ENCODE measurements around the gene RASIP1.
A peak's percentile ranks its signal among the peaks of the same experiment; 100 is the strongest.
"Not testable (repeated sequence)": the region's sequence is repeated elsewhere in the genome, so short reads cannot be mapped to it uniquely, and the experiment has no call there.

Gene RASIP1

GRCh38 chr19:48740164-48740972 is at the start of gene RASIP1:
Gene RASIP1 (minus strand): TSS chr19:48740610. CDS start chr19:48740282, 328 bp downstream.
- DNase-seq (ENCODE audit: low spot score), result no peak

- not testable (repeated sequence) for DNase-seq (ENCODE audit: low spot score)
These were observed 46.9 kb upstream of the RASIP1 start for GRCh38 chr19:48787331-48787730.

GRCh38 chr19:48786422-48786821 is 46.0 kb upstream of the RASIP1 start:
- not testable (repeated sequence) for DNase-seq (ENCODE audit: low spot score)

DNA sequence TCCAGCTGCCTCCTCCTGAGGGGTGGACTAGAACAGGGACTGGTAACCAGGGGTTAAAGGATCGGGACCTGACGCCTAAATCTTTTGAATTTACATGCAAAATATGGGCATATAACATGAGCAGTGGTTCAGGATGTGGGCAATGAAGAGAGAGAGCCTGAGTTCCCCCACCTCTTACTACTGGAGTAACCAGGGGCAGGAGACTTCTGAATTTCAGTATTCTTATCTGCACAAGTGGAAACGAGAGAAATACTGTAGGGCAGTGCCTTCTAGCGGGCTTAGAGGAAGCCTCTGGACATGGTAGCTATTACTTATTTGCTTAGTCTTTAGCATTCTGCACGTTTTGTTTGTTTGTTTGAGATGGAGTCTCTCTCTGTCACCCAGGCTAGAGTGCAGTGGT is 44.1 kb upstream of the RASIP1 start:
- DNase-seq (ENCODE audit: low spot score), result no peak

DNA sequence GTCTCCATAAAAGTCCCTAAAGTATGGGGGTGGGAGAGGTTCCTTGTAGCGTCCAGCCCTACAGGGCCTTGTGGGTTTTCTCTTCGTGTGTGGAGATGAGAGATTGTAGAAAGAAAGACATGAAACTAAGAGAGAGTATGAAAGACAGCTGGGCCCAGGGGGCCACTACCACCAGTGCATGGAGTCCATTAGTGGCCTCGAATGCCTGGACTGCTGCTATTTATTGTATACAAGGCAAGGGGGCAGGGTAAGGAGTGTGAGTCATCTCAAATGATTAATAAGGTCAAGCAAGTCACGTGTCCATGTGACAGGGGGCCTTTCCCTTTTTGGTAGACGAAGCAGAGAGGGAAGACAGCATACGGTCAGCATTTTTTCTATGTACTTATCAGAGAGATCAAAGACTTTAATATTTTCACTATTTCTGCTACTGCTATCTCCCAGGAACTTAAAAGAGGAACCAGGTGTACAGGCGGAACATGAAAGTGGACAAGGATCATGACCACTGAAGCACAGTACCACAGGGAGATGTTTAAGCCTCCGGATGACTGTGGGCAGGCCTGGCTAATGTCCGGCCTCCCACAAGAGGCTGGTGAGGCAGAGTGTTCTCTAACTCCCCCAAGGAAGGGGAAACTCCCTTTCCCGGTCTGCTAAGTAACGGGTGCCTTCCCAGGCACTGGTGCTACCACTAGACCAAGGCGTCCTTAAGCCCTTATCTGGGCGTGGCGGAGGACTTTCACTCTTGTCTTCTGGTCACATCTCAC is 40.4 kb upstream of the RASIP1 start:
- no peak for DNase-seq (ENCODE audit: low spot score)

GRCh38 chr19:48779636-48780035 is 39.2 kb upstream of the RASIP1 start:
- no peak for DNase-seq (ENCODE audit: low spot score)

DNA sequence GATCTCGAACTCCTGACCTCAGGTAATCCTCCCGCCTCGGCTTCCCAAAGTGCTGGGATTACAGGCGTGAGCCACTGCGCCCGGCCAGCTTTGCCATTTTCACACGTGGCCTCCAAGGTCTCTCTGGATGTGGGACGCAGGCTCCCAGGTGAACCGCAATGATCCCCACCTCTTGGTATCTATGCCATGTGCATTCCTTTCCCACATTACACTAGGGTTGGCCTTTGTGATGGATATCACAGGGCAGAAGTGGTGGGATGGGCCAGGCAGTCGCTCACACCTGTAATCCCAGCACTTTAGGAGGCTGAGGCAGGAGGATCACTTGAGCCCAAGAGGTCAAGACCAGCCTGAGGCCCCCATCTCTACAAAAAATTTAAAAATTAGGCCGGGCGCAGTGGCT is 37.3 kb upstream of the RASIP1 start:
- DNase-seq (ENCODE audit: low spot score), result no peak

GRCh38 chr19:48777139-48777538 is 36.7 kb upstream of the RASIP1 start:
- no peak for DNase-seq (ENCODE audit: low spot score)

DNA sequence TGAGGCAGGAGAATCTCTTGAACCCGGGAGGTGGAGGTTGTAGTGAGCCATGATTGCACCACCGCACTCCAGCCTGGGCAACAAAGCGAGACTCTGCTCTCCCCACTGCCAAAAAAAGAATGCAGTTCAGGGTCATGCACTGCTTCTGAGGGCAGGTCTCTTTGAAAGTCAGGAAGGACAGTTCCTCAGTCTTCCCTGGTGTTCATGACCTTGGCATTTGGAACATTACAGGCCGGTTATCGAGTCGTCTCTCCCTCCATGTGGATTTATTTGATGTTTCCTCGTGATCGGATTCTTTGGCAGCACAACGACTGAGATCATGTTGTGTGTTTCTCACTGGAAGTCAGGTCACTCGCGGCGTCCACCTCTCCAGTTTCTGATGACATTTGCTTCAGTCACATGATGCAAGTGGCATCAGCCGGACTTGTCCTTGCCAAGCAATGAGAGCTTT is 32.1 kb upstream of the RASIP1 start:
- no peak for DNase-seq (ENCODE audit: low spot score)

DNA sequence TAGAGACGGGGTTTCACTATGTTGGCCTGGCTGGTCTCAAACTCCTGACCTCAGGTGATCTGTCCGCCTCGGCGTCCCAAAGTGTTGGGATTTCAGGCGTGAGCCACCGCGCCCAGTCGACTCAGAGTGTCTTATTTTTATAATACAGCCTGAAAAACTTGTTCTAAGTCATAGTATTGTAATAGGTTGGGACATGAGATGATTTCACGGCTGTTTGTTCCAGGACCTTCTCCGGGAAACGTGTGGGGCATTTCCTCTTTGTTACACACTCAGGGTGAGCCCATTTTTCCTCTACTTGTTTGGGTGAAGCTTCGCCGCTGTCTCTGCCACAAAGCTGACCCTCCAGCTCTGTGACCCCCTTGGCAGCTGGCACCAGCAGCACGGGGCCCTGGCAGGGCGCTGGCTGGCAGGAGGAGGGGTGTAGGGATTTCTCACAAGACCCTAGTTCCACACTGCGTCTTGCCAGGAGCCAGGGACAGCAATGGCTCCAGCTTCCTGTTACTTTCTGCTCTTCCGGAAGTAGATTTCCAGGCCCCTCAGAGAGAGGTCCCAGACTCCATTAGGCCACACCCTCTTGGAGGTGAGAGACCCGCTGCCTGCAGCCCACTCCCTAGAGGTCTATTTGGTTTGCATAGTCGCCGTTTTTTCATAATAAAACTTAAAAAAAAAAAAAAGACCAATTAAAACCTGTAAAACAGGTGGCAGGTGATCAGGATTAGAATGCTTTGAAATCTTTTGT is 30.5 kb upstream of the RASIP1 start:
- DNase-seq (ENCODE audit: low spot score), result peak; percentile 45

GRCh38 chr19:48770266-48770665 is 29.9 kb upstream of the RASIP1 start:
- no peak for DNase-seq (ENCODE audit: low spot score)

- no peak for DNase-seq (ENCODE audit: low spot score)
These were observed 28.7 kb upstream of the RASIP1 start for GRCh38 chr19:48768994-48769713.

DNA sequence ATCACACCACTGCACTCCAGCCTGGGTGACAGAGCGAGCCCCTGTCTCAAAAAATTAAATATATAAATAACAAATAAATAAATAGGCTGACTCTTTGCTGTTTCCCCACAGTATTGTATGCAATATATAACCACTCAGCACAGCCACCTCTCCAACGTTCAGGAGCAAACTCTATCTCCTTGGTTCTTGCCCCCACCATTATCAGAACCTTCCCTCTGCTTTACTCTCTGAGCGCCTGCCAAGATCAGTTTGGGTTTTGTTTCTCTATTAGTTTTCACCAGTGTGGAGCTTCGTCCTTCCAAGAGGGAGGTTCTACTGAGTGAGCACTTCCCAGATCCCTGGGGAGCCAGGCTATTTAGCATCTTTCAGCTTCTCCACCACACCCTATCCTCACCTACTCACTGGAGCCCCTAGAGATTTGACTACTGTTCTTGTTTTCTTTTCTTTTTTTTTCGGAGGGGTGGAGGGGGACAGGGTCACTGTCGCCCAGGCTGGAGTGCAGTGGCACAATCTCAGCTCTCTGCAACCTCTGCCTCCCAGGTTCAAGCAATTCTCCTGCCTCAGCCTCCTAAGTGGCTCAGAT is 27.9 kb upstream of the RASIP1 start:
- not testable (repeated sequence) for DNase-seq (ENCODE audit: low spot score)

DNA sequence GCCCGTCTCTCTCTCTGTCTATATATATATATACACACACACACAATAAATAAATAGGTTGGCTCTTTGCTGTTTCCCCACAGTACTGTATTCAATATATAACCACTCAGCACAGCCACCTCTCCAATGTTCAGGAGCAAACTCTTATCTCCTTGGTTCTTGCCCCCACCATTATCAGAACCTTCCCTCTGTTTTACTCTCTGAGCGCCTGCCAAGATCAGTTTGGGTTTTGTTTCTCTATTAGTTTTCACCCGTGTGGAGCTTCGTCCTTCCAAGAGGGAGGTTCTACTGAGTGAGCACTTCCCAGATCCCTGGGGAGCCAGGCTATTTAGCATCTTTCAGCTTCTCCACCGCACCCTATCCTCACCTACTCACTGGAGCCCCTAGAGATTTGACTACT is 25.4 kb upstream of the RASIP1 start:
- not testable (repeated sequence) for DNase-seq (ENCODE audit: low spot score)

GRCh38 chr19:48760504-48761205 is 20.2 kb upstream of the RASIP1 start:
- DNase-seq (ENCODE audit: low spot score), result no peak

DNA sequence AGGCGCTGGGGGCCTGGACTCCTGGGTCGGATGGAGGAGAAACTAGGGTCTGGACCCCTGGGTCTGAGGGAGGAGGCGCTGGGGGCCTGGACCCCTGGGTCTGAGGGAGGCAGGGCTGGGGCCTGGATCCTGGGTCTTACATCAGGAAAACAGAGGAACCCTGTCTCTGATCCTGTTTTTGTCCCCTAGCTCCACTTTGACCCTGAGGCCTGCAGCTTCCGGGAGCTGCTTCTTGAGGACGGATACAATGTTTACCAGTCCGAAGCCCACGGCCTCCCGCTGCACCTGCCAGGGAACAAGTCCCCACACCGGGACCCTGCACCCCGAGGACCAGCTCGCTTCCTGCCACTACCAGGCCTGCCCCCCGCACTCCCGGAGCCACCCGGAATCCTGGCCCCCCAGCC is 17.3 kb upstream of the RASIP1 start:
- DNase-seq (ENCODE audit: low spot score), result no peak

- DNase-seq (ENCODE audit: low spot score), result no peak
These were observed 16.8 kb upstream of the RASIP1 start for GRCh38 chr19:48757089-48757675.

DNA sequence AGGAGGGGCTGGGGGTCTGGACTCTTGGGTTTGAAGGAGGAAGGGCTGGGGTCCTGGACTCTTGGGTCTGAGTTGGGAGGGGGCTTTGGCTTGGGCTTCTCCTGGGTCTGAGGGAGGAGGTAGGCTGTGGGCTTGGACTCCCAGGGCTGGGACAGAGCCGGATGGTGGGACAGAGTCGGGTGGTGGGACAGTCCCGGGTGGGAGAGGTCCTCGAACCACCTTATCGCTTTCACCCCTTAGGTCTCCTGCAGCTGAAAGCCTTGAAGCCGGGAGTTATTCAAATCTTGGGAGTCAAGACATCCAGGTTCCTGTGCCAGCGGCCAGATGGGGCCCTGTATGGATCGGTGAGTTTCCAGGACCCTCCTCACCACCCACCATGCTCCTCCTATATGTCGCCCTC is 16.3 kb upstream of the RASIP1 start:
- no peak for DNase-seq (ENCODE audit: low spot score)

GRCh38 chr19:48756212-48756611 is 15.8 kb upstream of the RASIP1 start:
- no peak for DNase-seq (ENCODE audit: low spot score)

GRCh38 chr19:48755787-48756186 is 15.4 kb upstream of the RASIP1 start:
- no peak for DNase-seq (ENCODE audit: low spot score)

Data from iPS-NIHi11 (cell line).